T-helper 17 cell (primary cell): ENCODE results near the gene ELMOD1. TPM values are rescaled to one million over a fixed set of nuclear protein-coding genes. Genes with fewer than 3 reads are reported as not detected.
"Not testable (repeated sequence)": the region's sequence is repeated elsewhere in the genome, so short reads cannot be mapped to it uniquely, and the experiment has no call there.

Source experiments
- ATAC-seq: fragments of 150-1000 bp; cut with Tn5 transposase; 2 replicates; pipeline ENCODE4 v1.10.0; 2021; ENCODE audit warnings: mild to moderate bottlenecking, moderate library complexity
- DNase-seq, 3 donors: peaks; one replicate each; pipeline versions ENCODE4 v3.0.0 to v3.0.0-alpha.2; 2020 to 2021
- H3K9me3 ChIP-seq: one replicate; pipeline ENCODE4 v1.7.0; 2013; ENCODE audit warnings: low read length, mild to moderate bottlenecking; ENCODE audit not compliant: control insufficient read depth, poor library complexity, severe bottlenecking
- H3K27ac Mint-ChIP-seq: one replicate; pipeline ENCODE4 v1.8.0; 2022; ENCODE audit warnings: mild to moderate bottlenecking, moderate library complexity, mixed read lengths
- H3K27me3 Mint-ChIP-seq: one replicate; pipeline ENCODE4 v1.8.0; 2022; ENCODE audit warnings: mixed read lengths
- H3K36me3 Mint-ChIP-seq: one replicate; pipeline ENCODE4 v1.8.0; 2022; ENCODE audit warnings: low read depth, mixed read lengths
- H3K4me1 Mint-ChIP-seq: one replicate; pipeline ENCODE4 v1.8.0; 2022; ENCODE audit warnings: mild to moderate bottlenecking, mixed read lengths
- H3K4me3 Mint-ChIP-seq: one replicate; pipeline ENCODE4 v1.8.0; 2022; ENCODE audit warnings: mild to moderate bottlenecking, moderate library complexity, mixed read lengths
- total RNA-seq, 4 donors: library from RNA in 2 of 4; stranded (reverse) in 2 of 4; gene quantifications; one replicate each; pipeline ENCODE4 v1.2.3 and lab custom pipeline; 2022 to 2026

Gene ELMOD1
- total RNA-seq, 2 donors from 2014 or later = not detected

GRCh38 chr11:107566569-107566968 lies 24.4 kb upstream of the ELMOD1 start:
- H3K9me3 ChIP-seq = no peaks in the 10 kb centered on the region
- peak overlapping the region; percentile 99 for H3K4me3 Mint-ChIP-seq
- ATAC-seq = no peak
- no peaks in the 10 kb centered on the region for H3K27me3 Mint-ChIP-seq
- H3K36me3 Mint-ChIP-seq = peaks cover 2% of the 10 kb centered on the region
- DNase-seq = no peak
- H3K27ac Mint-ChIP-seq = no peak overlapping the region
- peaks cover 32% of the 10 kb centered on the region for H3K4me1 Mint-ChIP-seq

DNA sequence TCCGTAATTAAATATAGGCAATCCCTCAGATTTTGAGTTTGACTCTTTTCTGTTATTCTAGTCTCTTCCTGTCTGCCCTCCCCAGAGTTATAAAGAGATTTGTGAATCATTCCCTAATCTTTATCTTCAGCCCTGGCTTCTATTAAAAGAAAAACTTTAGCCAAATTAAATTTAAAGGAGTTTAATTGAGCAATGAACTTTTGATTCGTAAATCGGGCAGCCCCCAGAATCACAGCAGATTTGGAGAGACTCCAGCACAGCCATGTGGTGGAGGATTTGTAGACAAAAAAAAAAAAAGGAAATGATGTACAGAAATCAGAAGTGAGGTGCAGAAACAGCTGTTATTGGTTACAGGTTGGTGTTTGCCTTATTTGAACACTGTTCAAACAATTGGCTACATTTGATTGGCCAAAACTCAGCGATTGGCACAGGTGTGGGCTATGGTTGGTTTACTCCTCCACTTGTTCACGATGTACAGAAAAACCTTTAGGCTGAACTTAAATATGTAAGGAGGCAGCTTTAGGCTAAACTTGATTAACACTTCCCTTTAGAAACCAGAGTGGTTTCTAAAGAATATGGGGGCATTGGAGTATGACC lies 23.1 kb upstream of the ELMOD1 start:
- H3K27me3 Mint-ChIP-seq = peaks cover 5% of the 10 kb centered on the region
- H3K4me1 Mint-ChIP-seq = peaks cover 29% of the 10 kb centered on the region
- no peak overlapping the region for H3K27ac Mint-ChIP-seq
- H3K9me3 ChIP-seq = no peaks in the 10 kb centered on the region
- no peak overlapping the region for H3K4me3 Mint-ChIP-seq
- no peak for DNase-seq
- peaks cover 2% of the 10 kb centered on the region for H3K36me3 Mint-ChIP-seq
- ATAC-seq = no peak

DNA sequence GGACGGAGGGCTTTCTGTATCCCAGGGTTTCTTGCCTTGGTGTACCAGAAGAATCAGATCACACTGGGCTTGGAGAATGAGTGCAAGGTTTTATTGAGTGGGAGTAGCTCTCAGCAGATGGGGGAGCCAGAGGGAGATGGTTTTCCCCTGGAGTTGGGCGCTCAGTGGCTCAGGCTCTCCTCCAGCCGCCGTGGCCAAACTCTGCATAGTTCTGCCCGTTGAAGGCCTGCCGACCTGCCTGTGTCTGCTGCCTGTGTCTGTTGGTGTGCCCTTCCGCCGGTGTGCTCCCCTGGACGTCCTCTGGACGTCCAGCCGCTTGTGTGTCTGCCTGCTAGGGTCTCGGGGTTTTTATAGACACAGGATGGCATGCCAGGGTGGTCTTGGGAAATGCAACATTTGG lies 20.9 kb upstream of the ELMOD1 start:
- DNase-seq (no peak), ATAC-seq (no peak)
- H3K27me3 Mint-ChIP-seq = peaks cover 5% of the 10 kb centered on the region
- H3K36me3 Mint-ChIP-seq = peaks cover 2% of the 10 kb centered on the region
- no peaks in the 10 kb centered on the region for H3K9me3 ChIP-seq
- peaks cover 15% of the 10 kb centered on the region for H3K4me1 Mint-ChIP-seq
- H3K4me3 Mint-ChIP-seq = no peak overlapping the region
- no peak overlapping the region for H3K27ac Mint-ChIP-seq

DNA sequence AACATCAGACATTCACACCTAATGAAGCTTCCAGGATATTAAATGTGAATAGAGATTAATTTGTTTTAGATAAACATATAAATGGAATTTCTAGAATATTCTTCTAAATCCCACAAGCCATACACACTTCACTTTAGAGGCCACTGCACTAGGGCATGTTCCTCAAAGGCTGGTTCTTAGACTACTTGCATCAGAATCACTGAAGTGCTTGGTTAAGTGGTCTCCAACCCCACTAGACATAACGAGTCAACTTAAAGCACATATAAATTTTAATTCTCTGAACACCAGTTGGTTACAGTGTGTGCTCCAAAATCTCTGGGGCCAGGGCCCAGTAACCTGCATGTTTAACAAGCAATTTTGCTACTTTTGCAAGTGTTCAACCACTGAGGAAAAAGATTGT lies 17.5 kb upstream of the ELMOD1 start:
- no peak for ATAC-seq
- Mint-ChIP-seq H3K4me1 (peaks cover 2% of the 10 kb centered on the region), H3K4me3 (no peak overlapping the region), H3K27ac (no peak overlapping the region), H3K27me3 (peaks cover 10% of the 10 kb centered on the region), H3K36me3 (no peaks in the 10 kb centered on the region)
- H3K9me3 ChIP-seq = no peaks in the 10 kb centered on the region
- DNase-seq = no peak

- peak in 1 of 3 donors; percentile 31 for DNase-seq
- H3K27me3 Mint-ChIP-seq = peaks cover 19% of the 10 kb centered on the region
- ATAC-seq = peak; percentile 49
- not testable (repeated sequence) for H3K27ac Mint-ChIP-seq, H3K4me1 Mint-ChIP-seq, H3K36me3 Mint-ChIP-seq, H3K4me3 Mint-ChIP-seq, H3K9me3 ChIP-seq
These were observed 14.2 kb upstream of the ELMOD1 start for GRCh38 chr11:107576497-107577345.

GRCh38 chr11:107577346-107577711 lies 13.6 kb upstream of the ELMOD1 start:
- H3K4me1 Mint-ChIP-seq = peaks cover 2% of the 10 kb centered on the region
- DNase-seq (no peak), ATAC-seq (no peak)
- H3K9me3 ChIP-seq = no peaks in the 10 kb centered on the region
- H3K36me3 Mint-ChIP-seq = no peaks in the 10 kb centered on the region
- H3K27me3 Mint-ChIP-seq = peaks cover 15% of the 10 kb centered on the region
- no peak overlapping the region for H3K27ac Mint-ChIP-seq
- H3K4me3 Mint-ChIP-seq = no peak overlapping the region

DNA sequence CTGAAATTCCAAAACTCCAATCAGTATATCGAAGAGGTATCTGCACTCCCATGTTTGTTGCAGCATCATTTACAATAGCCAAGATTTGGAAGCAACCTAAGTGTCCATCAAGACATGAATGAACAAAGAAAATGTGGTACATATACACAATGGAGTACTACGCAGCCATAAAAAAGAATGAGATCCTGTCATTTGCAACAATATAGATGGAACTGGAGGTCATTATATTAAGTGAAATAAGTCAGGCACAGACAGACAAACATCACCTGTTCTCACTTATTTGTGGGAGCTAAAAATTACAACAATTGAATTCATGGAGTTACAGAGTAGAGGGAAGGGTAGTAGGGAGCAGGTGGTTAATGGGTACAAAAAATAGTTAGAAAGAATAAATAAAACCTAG lies 11.8 kb upstream of the ELMOD1 start:
- H3K36me3 Mint-ChIP-seq, H3K4me1 Mint-ChIP-seq, DNase-seq, ATAC-seq, H3K4me3 Mint-ChIP-seq, H3K27ac Mint-ChIP-seq, H3K9me3 ChIP-seq: not testable (repeated sequence)
- H3K27me3 Mint-ChIP-seq = peaks cover 15% of the 10 kb centered on the region

DNA sequence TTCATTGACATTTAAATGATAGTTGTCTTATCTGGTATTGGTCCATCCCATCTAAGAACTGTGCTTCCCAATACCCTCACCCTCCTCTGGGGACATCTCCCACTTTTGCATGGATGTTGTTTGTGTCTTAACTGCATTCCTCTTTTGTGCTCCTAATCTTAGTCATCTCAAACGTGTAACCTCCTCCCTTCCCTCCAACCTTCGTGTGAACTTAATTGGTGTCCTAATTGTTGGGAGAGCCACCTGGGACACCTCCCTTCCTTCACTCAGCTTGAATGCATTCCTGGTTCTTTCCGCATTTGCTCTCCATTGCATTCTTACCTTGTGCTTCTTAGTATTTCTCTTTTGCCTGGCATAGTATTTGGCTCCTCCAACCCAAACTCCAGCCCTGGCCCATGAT lies 9.8 kb upstream of the ELMOD1 start:
- Mint-ChIP-seq H3K4me3 (peak overlapping the region; percentile 49), H3K4me1 (peaks cover 2% of the 10 kb centered on the region), H3K27ac (no peak overlapping the region), H3K27me3 (peaks cover 32% of the 10 kb centered on the region), H3K36me3 (no peaks in the 10 kb centered on the region)
- no peaks in the 10 kb centered on the region for H3K9me3 ChIP-seq
- DNase-seq (no peak), ATAC-seq (no peak)

DNA sequence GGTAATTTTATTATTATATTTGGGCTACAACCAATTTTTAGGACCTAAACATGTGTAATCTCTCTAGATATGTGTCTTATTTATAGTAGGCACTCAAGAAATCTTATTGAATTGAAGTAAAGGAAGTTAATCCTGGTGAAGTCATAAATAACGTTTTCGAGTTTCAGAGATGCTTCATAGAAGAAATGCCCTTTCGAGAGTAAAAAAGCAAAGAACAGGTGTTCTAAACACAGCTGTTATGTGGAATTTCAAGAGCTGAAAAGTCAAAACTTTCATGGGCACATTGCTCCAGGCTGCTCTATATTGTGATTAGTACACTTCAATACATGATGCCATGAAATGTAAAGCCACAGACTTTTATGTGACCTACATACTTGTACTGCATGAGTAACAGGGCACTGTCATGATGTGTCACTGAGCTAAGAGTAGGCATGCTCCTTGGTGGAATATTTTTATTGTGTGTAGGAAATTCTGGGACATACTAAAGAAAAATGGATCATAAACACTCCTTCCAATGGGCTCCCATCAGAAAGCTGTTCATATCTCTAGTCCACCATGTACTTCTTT lies 7.2 kb upstream of the ELMOD1 start:
- no peak overlapping the region for H3K4me3 Mint-ChIP-seq
- H3K36me3 Mint-ChIP-seq = no peaks in the 10 kb centered on the region
- DNase-seq = no peak
- no peak overlapping the region for H3K27ac Mint-ChIP-seq
- no peak for ATAC-seq
- no peaks in the 10 kb centered on the region for H3K9me3 ChIP-seq
- peaks cover 53% of the 10 kb centered on the region for H3K27me3 Mint-ChIP-seq
- no peaks in the 10 kb centered on the region for H3K4me1 Mint-ChIP-seq

GRCh38 chr11:107587306-107587979 lies 3.5 kb upstream of the ELMOD1 start:
- no peaks in the 10 kb centered on the region for H3K9me3 ChIP-seq
- H3K4me3 Mint-ChIP-seq = no peak overlapping the region
- no peak for ATAC-seq
- H3K27ac Mint-ChIP-seq = no peak overlapping the region
- H3K36me3 Mint-ChIP-seq = no peaks in the 10 kb centered on the region
- no peak for DNase-seq
- peaks cover 24% of the 10 kb centered on the region for H3K4me1 Mint-ChIP-seq
- H3K27me3 Mint-ChIP-seq = peaks cover 76% of the 10 kb centered on the region

- Mint-ChIP-seq H3K4me3 (peak overlapping the region; percentile 92), H3K27me3 (peaks cover 80% of the 10 kb centered on the region), H3K4me1 (peaks cover 28% of the 10 kb centered on the region), H3K36me3 (no peaks in the 10 kb centered on the region), H3K27ac (no peak overlapping the region)
- H3K9me3 ChIP-seq = no peaks in the 10 kb centered on the region
- DNase-seq (peak in 1 of 3 donors; percentile 8), ATAC-seq (peak; percentile 64)
These were observed 657 bp downstream of the ELMOD1 start for GRCh38 chr11:107591378-107592230.

- no peak overlapping the region for H3K27ac Mint-ChIP-seq
- ATAC-seq = peak; percentile 24
These were observed 1.3 kb downstream of the ELMOD1 start for GRCh38 chr11:107592231-107592590.

More at GRCh38 chr11:107592231-107592590, 1.3 kb downstream of the ELMOD1 start:
- no peaks in the 10 kb centered on the region for H3K9me3 ChIP-seq
- peaks cover 28% of the 10 kb centered on the region for H3K4me1 Mint-ChIP-seq
- H3K36me3 Mint-ChIP-seq = no peaks in the 10 kb centered on the region
- peak overlapping the region; percentile 92 for H3K4me3 Mint-ChIP-seq
- H3K27me3 Mint-ChIP-seq = peaks cover 80% of the 10 kb centered on the region
- no peak for DNase-seq
